ENCODE results near the gene ASCC3.
"Not testable (repeated sequence)": the region's sequence is repeated elsewhere in the genome, so short reads cannot be mapped to it uniquely, and the experiment has no call there.

Gene ASCC3, protein sequence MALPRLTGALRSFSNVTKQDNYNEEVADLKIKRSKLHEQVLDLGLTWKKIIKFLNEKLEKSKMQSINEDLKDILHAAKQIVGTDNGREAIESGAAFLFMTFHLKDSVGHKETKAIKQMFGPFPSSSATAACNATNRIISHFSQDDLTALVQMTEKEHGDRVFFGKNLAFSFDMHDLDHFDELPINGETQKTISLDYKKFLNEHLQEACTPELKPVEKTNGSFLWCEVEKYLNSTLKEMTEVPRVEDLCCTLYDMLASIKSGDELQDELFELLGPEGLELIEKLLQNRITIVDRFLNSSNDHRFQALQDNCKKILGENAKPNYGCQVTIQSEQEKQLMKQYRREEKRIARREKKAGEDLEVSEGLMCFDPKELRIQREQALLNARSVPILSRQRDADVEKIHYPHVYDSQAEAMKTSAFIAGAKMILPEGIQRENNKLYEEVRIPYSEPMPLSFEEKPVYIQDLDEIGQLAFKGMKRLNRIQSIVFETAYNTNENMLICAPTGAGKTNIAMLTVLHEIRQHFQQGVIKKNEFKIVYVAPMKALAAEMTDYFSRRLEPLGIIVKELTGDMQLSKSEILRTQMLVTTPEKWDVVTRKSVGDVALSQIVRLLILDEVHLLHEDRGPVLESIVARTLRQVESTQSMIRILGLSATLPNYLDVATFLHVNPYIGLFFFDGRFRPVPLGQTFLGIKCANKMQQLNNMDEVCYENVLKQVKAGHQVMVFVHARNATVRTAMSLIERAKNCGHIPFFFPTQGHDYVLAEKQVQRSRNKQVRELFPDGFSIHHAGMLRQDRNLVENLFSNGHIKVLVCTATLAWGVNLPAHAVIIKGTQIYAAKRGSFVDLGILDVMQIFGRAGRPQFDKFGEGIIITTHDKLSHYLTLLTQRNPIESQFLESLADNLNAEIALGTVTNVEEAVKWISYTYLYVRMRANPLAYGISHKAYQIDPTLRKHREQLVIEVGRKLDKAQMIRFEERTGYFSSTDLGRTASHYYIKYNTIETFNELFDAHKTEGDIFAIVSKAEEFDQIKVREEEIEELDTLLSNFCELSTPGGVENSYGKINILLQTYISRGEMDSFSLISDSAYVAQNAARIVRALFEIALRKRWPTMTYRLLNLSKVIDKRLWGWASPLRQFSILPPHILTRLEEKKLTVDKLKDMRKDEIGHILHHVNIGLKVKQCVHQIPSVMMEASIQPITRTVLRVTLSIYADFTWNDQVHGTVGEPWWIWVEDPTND (N-terminal part only)

DNA sequence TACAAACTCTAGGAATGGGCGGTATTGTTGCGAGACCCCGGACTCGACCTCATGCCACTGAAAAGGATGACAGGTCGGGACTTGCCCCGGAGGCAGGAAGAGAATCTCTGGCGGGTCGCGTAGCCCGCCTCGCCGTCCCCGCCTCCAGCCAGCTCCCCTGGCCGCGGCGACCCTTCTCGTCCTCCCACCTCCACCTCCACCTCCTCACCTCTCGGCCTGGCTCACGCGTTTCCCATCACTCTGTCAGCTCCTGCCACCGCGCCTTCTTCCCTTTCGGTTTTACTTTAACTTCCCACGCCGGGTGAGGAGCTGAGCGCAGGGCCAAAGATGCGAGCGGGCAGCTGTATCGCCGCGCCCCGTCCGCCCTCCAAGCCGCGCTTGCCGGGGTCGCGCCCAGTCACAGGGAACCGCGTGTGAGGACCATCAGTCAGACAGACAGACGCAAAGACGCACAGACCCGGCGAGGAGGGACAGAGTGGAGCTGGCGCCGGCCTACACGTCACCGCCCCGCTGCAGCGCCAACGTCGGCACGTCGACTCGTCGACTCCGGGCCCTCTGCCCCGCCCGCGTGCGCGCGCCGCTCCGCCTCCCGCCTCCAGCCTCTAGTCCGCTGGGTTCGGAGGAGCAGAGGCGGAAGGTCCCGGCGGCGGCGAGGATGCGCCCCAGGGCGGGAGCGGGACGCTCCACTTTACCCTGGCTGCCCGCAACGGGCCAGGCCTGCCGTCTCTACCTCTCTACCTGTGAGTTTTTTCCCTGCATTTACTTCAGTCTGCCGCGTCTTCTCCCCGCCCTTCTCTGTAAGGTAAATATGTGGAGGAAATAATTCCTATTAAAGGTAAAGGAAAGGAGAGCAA, at the start of gene ASCC3:
ASCC3 (minus strand) TSS at position 477 of the 854 bp plus-strand sequence. CDS start 13,332 bp downstream, outside the sequence.
- peak; percentile 93 for DNase-seq

DNA sequence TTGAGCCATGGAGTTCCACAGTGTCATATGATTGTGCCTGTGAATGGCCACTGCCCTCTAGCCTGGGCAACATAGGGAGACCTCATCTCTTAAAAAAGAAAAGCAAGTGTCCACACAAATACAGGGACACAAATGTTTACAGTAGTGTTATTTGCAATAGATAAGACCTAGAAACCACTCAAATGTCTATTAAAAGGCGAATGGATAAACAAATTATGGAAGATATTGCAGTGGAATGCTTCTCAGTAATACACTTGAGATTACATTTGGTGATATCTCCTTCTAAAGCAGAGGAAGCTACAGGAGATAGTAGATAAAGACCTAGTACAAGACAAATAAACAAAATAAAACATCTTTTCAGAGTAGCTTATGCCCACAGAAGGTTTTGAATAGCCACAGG, 44.6 kb upstream of the ASCC3 start:
- no peak for DNase-seq

DNA sequence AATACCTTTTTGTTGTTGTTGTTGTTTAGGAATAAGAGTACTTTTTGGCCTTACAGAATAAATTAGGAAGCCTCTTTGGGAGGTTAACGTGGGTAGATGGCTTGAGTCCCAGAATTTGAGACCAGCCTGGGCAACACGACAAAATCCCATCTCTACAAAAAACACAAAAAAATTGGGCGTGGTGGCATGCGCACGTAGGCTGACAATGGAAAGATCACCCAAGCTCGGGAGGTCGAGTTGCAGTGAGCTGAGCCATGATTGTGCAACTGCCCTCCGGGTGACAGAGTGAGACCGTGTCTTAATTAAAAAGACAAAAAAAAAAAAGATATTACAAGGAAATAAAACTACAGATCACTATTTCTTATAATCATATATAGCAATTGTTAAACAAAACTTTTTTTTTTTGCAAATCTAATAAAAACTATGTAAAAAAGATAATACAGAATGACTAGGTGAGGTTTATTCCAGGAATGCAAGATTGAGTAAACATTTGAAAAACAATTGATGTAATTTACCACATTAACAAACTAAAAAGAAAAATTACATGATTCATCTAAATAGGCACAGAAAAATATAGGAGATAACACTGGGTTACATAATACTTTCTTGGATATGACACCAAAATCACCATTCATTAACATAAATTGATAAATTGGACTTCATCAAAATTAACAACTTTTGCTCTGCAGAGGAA, 43.6 kb upstream of the ASCC3 start:
- no peak for DNase-seq

DNA sequence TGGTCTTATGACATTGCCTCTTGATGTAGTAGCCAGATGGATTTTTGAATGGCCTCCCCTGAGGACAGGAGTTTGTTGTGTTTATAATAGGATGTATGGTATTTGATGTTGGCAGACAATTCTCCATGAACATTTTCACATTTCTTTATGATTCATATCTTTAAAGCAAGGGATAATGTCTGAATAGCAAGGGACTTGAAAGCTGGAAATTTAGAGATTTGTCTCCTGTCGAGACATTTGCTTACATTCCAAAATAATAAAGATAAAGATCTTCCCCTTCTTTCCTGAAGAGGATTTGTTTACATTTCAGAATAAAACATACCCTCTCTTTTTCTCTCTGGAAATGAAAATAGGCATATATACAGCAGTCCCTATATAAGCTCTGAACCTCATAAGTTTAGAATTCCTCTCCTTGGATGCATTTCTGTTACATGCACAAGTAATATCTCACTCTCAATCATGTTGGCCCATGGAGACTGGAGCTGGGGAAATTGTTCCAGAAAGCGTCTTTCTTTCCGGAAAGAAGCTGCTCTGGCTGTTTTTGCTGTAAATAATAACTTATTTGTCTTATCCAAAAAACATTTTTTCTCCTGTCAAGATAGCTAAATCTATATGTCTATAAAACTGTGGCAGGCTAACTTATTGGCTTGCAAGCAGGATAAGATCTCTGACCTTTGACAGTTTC, 42.5 kb upstream of the ASCC3 start:
- DNase-seq: no peak

DNA sequence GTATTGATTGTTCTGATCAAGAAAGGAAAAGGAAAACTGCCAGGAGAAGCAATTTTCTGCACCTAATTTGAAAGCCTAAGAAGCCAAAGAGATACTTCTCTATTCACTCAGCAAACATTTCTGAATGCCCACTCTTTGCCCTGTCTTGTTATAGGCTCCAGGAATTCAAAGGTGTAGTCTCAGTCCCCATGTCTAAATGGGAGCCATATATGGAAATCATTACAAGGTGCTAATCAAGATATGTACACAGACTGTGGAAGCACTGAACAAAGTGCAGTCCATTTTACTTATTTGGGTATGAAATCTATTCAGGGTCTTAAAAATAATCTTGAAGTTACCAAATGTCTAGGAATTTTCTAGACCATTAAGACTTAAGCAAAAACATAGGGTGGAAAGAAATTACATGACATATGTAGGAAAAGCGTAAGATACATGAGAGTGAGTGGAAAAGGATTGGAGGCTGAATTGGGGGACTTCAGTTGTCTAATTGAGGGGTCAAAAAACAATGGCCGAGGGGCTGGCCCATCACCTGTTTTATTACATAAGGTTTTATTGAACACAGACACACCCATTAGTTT, 39.0 kb upstream of the ASCC3 start:
- no peak for DNase-seq

DNA sequence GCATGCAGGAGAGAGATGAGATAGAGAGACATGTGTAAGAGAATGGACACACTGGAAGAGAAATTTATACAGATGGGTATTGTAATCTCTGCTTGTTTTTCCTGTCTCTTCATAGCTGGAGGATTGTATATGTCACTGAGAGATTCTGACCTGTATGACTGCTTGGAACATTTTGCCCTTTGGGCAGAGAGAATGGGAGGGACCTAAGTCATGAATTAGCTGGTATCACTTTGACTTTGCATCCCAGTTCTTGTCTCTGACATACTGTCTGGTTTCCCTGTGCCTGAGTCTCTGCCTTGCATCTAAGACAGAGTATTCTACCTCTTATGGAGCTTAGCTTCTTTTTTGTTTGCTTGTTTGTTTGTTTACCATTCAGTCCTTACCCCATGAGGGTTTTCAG, 37.0 kb upstream of the ASCC3 start:
- no peak for DNase-seq

DNA sequence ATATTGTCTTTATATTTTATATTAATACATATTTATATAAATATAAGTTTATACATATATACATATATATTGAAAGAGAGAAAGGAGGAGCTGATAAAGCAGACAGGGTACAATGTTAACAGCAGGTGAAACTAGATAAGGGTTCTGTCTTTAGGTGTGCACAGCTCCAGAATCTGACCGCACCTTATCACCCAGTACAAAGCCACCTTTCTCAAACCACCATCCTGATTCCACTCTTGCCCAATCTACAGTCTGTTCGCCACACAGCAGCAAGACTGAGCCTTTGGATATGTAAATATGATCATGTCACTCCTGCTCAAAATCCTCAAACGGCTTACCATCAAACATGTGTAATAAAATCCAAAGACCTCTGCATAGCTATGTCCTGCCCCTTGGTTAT, 34.7 kb upstream of the ASCC3 start:
- DNase-seq: no peak

DNA sequence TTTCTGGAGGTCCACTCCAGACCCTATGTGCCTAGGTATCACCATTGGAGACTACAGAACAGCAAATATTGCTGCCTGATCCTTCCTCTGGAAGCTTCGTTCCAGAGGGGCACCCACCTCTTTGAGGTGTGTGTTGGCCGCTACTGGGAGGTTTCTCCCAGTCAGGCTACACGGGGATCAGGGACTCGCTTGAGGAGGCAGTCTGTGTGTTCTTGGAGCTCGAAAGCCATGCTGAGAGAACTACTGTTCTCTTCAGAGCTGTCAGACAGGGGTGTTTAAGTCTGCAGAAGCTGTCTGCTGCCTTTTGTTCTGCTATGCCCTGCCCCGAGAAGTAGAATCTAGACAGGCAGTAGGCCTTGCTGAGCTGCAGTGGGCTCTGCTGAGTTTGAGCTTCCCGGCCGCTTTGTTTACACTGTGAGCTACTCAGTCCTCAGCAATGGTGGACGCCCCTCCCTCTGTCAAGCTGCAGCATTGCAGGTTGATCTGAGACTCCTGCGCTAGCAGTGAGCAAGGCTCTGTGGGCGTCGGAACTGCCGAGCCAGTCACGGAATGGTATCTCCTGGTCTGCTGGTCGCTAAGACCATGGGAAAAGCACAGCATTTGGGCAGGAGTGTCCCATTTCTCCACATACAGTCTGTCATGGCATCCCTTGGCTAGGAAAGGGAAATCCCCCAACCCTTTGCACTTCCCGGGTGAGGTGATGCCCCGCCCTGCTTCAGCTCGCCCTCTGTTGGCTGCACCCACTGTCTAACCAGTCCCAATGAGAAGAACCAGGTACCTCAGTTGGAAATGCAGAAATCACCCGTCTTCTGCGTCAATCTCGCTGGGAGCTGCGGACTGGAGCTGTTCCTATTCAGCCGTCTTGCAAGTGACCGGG, 32.5 kb upstream of the ASCC3 start:
- no peak for DNase-seq

DNA sequence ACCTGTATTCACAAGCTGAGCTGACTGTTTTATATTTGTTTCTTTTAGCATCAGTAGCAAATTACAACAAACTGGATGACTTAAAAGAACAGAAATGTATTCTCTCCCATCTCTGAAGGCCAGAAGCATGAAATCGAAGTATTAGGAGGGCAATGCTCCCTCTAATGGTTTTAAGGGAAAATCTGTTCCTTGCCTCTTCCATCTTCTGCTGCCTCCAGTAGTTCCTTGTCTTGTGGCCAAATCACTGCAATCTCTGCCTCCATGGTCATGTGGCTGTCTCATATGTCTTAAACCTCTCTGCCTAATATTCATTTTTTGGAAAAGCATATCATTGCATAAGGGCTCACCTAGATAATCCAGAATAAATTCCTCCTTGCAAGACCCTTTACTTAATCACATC, 25.2 kb upstream of the ASCC3 start:
- no peak for DNase-seq

DNA sequence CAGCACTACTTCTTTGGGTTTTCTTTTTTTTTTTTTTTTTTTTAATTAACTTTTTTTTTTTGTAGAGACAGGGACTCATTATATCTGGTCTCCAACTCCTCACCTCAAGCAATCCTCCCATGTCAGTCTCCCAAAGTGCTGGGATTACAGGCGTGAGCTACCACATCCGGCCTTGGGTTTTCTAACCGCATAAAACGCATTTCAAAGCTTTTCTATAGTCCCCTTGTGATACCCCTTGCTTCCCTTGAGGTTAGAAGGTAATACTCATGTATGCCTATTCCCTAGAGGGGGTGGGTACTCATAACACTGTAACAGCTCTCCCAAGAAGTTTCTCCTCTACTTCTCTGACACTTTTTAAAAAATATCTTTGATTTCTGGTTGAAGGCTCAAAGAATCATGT, 23.9 kb upstream of the ASCC3 start:
- no peak for DNase-seq

DNA sequence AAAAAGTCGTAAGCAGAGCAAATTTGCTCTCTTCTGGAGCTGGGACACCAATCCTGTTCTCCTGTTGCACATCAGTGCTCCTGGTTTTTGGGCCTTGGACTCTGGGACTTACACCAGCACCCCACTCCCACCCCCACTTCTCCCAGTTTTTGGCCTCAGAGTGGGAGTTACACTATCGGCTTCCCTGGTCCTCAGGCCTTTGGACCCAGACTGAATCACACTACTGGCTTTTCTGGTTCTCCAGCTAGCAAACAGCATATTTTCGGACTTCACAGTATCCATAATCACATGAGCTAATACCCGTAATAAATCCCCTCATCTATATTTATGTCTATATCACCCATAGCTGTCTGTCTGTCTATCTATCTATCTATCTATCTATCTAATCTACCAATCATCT, 23.2 kb upstream of the ASCC3 start:
- no peak for DNase-seq

DNA sequence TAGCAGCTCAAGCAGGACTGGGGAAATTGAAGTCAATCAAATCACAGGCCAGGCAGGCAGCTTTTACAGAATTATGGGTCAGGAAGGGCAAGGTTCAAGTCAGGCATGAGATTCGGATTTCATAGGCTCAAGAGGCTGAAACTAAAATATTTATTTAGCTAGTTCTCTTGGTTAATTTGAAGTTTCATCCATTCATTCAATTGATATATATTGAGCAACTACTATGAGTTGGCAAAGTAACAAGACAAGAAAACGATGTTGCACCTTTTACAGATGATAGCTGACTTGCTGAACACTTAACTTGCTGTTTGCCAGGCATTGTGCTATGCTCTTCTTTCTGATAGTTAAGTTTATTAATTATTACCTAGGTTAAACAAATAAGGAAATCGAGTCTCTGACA, 20.5 kb upstream of the ASCC3 start:
- DNase-seq: no peak

DNA sequence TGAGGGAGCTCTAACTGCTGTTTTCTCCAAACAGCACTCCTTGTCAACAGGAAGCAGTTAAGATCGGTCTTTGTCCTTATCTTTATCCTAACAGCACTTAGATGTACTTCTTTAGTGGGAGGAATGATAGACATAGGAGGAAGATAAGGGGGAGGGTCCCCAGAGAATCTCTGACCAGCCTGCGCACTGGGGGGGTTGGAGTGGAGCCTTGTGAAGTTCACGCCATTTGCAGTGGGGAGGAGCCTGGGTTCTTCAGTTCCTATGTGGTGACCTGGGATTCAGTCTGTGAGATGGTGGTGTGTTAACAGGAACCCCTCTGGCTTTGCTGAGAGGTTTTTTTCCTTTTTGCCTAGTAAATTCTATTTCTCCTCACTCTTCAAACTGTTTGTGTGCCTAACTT, 18.1 kb upstream of the ASCC3 start:
- DNase-seq: no peak

DNA sequence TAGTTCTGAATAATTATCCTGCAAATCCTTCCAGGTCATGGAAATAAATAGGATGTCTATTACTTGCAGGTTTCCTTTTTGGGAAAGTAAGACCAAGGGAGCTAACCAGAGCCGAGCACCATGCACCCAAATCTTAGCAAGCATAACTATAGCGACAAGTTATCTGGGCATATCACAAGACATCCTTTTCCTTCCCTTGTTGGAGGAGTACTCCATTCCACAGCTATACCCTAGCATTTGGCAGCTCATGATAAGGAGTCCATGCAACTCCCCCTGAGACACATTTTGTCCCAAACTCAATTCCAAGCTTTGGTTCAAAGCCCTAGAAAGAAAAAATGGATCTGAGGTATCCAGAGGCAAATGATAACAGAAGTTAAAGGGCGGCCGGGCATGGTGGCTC, 16.5 kb upstream of the ASCC3 start:
- DNase-seq: no peak

DNA sequence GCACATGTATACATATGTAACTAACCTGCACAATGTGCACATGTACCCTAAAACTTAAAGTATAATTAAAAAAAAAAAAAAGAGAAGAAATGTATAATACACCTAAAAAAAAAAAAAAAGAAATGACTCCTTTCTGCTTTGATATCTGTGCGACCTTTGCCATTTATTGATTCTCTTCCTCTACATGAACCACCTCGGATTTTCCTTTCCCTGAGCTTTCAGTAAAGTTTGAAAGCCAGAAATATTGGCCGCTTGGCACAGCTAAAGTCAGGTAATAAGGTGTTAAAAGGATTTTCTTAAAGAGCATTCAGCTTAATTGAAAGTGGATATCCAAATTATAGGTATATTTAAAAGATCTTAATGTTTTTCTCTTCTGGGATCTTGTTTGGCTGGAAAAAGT, 12.6 kb upstream of the ASCC3 start:
- DNase-seq: no peak

DNA sequence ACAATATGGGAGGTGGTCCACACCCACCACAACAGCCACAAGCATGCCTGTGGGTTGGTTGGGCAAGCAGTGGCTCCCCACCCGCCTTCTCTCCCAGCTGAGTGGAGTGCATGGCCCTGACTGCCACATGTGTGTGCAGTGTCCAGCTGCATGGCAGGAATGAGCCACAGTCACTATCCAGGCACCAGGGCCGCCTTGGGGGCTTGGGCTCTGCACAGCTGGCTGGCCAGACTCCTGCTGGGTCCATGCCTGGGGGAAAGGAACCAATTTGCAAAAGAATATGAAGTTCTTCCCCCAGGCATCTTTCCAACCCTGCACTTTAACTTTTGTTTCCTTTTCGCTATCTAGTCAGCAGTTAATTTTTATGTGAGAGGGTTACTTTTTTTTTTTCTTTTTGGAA, 11.6 kb upstream of the ASCC3 start:
- DNase-seq: no peak

DNA sequence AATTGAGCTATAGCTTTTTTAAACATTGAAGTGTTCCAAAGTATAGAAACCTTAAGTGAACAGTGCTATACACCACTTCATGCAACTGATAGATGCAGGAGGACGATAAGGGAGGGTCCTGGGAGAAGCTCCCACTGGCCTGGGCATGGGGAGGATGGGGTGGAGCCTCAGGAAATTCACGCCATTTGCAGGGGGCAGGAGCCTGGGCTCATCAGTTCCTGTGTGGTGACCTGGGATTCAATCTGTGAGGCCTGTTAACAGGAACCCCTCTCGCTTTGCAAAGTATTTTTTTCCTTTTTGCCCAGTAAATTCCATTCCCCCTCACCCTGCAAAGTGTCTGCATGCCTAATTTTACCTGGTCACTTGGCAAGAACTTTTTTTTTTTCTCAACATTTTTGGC, 11.0 kb upstream of the ASCC3 start:
- DNase-seq: no peak

DNA sequence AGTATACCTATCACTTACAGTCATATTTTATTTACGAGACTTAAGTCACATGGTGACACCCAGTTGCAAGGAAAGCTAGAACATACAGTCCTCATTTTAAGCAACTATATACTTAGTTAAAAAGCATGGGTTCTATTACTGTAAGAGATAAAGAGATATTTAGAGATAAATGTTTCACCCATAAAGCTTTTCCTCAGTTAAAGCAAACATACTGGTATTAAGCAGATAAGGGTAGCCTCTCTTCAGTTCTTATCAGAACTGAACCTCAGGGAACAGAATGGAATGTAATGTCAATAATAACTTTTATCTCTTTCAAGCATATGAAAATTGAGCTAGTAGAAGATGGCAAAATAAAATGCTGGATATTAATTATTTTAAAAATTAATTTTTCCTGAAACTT, 9.9 kb upstream of the ASCC3 start:
- DNase-seq: no peak

DNA sequence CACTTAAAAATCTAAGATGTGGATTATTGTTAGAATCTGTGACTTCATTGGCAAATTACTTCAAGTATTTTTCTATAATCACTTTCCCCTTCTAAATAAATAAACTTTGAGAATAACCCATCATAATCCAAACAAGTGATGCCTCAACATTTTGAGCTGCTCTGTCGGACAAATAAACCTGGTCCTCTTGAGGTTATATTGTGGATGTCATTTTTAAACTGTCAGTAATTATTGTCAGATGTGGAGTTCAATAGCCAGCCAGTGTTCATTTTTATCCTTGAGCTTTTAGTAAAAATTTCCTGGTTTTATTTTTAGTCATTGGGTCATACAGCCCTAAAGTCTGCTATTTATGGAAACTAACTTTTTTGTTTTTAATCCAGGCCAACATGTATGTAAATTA, 9.5 kb upstream of the ASCC3 start:
- DNase-seq: not testable (repeated sequence)

DNA sequence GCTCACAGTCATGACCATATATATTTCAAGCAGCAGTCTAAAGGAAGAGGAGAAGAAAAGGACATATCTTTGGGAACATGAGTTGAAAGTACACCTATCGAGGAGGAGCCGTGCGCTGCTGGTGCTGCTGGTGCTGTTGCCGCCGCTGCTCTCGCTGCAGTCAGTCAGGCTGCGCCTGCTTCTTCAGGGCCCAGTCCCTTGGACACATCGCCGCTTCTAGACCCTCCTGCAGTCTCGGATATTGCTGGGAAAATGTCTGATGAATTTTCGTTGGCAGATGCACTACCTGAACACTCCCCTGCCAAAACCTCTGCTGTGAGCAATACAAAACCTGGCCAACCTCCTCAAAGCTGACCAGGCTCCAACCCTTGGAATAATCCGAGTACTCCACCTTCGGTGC, 8.2 kb upstream of the ASCC3 start:
- no peak for DNase-seq
